Measurements from ENCODE around the gene HASPIN.

DNA sequence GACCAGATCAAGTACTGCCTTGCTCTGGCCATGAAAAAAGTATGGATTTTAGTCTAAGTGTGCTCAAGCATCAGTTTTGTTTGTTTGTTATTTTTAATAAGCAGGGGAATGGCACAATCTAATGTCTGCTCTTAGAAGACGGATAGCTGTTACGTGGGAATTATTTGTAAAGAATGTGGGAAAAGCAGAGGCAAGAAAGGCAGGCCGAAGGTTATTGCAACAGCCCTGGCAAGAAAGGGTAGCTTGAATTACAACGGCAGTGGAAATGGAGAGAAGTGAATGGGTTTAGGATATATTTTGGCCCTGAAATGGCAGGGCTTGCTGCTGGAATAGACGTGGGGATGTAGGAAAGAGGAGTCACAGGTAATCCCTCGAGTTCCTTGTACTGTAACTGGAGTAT, 987 bp upstream of the HASPIN start:
- TF ChIP-seq, protein P1, sequence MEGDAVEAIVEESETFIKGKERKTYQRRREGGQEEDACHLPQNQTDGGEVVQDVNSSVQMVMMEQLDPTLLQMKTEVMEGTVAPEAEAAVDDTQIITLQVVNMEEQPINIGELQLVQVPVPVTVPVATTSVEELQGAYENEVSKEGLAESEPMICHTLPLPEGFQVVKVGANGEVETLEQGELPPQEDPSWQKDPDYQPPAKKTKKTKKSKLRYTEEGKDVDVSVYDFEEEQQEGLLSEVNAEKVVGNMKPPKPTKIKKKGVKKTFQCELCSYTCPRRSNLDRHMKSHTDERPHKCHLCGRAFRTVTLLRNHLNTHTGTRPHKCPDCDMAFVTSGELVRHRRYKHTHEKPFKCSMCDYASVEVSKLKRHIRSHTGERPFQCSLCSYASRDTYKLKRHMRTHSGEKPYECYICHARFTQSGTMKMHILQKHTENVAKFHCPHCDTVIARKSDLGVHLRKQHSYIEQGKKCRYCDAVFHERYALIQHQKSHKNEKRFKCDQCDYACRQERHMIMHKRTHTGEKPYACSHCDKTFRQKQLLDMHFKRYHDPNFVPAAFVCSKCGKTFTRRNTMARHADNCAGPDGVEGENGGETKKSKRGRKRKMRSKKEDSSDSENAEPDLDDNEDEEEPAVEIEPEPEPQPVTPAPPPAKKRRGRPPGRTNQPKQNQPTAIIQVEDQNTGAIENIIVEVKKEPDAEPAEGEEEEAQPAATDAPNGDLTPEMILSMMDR (IDR thresholded peaks at IDR 0.05 in 4 of 5, conservative IDR thresholded peaks at IDR 0.05 in 1 of 5): no peak
- no peak for TF ChIP-seq POLR2A (IDR thresholded peaks at IDR 0.05)
